ENCODE measurements around the gene SPINK14.

- no peak for TF ChIP-seq EZH2 (IDR thresholded peaks at IDR 0.05; ENCODE audit: low read depth)
- no peak for TF ChIP-seq CTCF (conservative IDR thresholded peaks at IDR 0.05)
These were observed 40.9 kb downstream of the SPINK14 start for GRCh38 chr5:148209151-148209770.
